VCaP (cell line): ENCODE results near the gene RALGDS.

ENCODE experiments used
- H3K27ac ChIP-seq: fragments of 450-650 bp; 2 replicates; pipeline ENCODE4 v1.5.1; 2017
- CTCF ChIP-seq: fragments of 450-650 bp; conservative IDR thresholded peaks from 2 replicates; pipeline ENCODE4 v1.5.1; 2017; ENCODE audit warnings: mild to moderate bottlenecking, moderate library complexity

The RALGDS gene

GRCh38 chr9:133057553-133057952 is 63.5 kb downstream of the RALGDS start:
- TF ChIP-seq CTCF, result no peak
- no peak overlapping the region for H3K27ac ChIP-seq

GRCh38 chr9:133057006-133057405 is 64.0 kb downstream of the RALGDS start:
- no peak for TF ChIP-seq CTCF
- no peak overlapping the region for H3K27ac ChIP-seq

- TF ChIP-seq CTCF, result no peak
- H3K27ac ChIP-seq, result no peak overlapping the region
Measured at GRCh38 chr9:133056533-133056932, 64.5 kb downstream of the RALGDS start.

GRCh38 chr9:133055788-133056420 is 65.1 kb downstream of the RALGDS start:
- H3K27ac ChIP-seq, result no peak overlapping the region
- no peak for TF ChIP-seq CTCF

- H3K27ac ChIP-seq, result no peak overlapping the region
- no peak for TF ChIP-seq CTCF
Measured at GRCh38 chr9:133054966-133055365, 66.1 kb downstream of the RALGDS start.

- TF ChIP-seq CTCF, result no peak
- H3K27ac ChIP-seq, result no peak overlapping the region
Measured at GRCh38 chr9:133054194-133054890, 66.7 kb downstream of the RALGDS start.

GRCh38 chr9:133051966-133052539 is 69.0 kb downstream of the RALGDS start:
- TF ChIP-seq CTCF, result no peak
- no peak overlapping the region for H3K27ac ChIP-seq
